Panc1 (cell line): Measurements from ENCODE around the gene HSPA4. TPM values are rescaled to one million over a fixed set of nuclear protein-coding genes. Genes with fewer than 3 reads are reported as not detected.
A peak's percentile ranks its signal among the peaks of the same experiment; 100 is the strongest.

Experiments used
- ATAC-seq: fragments of 200-7000 bp; cut with Tn5 transposase; 2 replicates; pipeline ENCODE4 v1.9.1; 2020; ENCODE audit warnings: mild to moderate bottlenecking, moderate library complexity
- BruUV-seq: library from RNA; stranded (reverse); fragments of 400-500 nt; replicated peaks from 2 replicates; lab custom pipeline; 2021; lab: Mats Ljungman, UMichigan
- CTCF ChIA-PET: fragments of 300-600 bp; sonication (Branson Sonifier 250); formaldehyde crosslinking; loops from one replicate; lab custom pipeline; 2022; ENCODE audit warnings: antibody characterized with exemption; lab: Charles Lee
- POLR2A ChIA-PET: fragments of 300-600 bp; sonication (Branson Sonifier 250); formaldehyde crosslinking; loops from one replicate; lab custom pipeline; 2022; ENCODE audit warnings: antibody characterized with exemption; lab: Charles Lee
- DNase-seq: peaks from one replicate; pipeline ENCODE4 v3.0.0-alpha.2; 2010; ENCODE audit warnings: low read depth, low spot score
- H3K27ac ChIP-seq: 2 replicates; pipeline ENCODE4 v1.5.1; 2011; ENCODE audit warnings: mild to moderate bottlenecking, low read length, inconsistent platforms
- H3K27me3 ChIP-seq: fragments of 200-500 bp; sonication (Bioruptor generic); 2 replicates; pipeline ENCODE4 v1.6.0; 2014; ENCODE audit warnings: low read length, inconsistent platforms; ENCODE audit not compliant: control insufficient read depth, insufficient read depth
- H3K36me3 ChIP-seq: fragments of 200-500 bp; sonication (Bioruptor generic); 2 replicates; pipeline ENCODE4 v1.5.1; 2014; ENCODE audit warnings: inconsistent platforms, mild to moderate bottlenecking, low read length, moderate library complexity; ENCODE audit not compliant: control insufficient read depth, insufficient read depth
- H3K4me1 ChIP-seq: 2 replicates; pipeline ENCODE4 v1.5.1; 2011; ENCODE audit warnings: inconsistent platforms, mild to moderate bottlenecking, low read length, moderate library complexity; ENCODE audit not compliant: control insufficient read depth, insufficient read depth
- H3K4me3 ChIP-seq, 2 experiments: 2 replicates each; pipeline ENCODE4 v1.5.1; 2011 to 2012; ENCODE audit warnings: low read depth in 2 of 2, low read length in 2 of 2, mild to moderate bottlenecking in 2 of 2, inconsistent platforms in 1 of 2, moderate library complexity in 1 of 2
- H3K9me3 ChIP-seq: fragments of 200-500 bp; sonication (Bioruptor generic); 2 replicates; pipeline ENCODE4 v1.5.1; 2014; ENCODE audit warnings: low read depth, mild to moderate bottlenecking, inconsistent platforms, low read length, moderate library complexity; ENCODE audit not compliant: control insufficient read depth, insufficient read depth
- POLR2AphosphoS5 ChIP-seq: IDR thresholded peaks from 2 replicates; pipeline ENCODE4 v1.6.1; 2012; ENCODE audit warnings: mild to moderate bottlenecking, low read depth, low read length, moderate library complexity
- SIN3A ChIP-seq: IDR thresholded peaks from 2 replicates; pipeline ENCODE4 v1.6.1; 2012; ENCODE audit warnings: low read depth, mild to moderate bottlenecking, low read length, moderate library complexity, borderline replicate concordance; ENCODE audit not compliant: insufficient read depth
- TCF7L2 ChIP-seq: IDR thresholded peaks from 2 replicates; pipeline ENCODE4 v1.6.1; 2011; ENCODE audit warnings: mild to moderate bottlenecking, low read depth, low read length, inconsistent platforms
- in situ Hi-C: cut with HindIII; loops from 2 replicates; pipeline ENCODE4 v1.10.0; 2016; ENCODE audit warnings: low sequenced_read_pairs, low pct_unique_long_range_greater_than_20kb
- intact Hi-C: fragments of 100-400 bp; cut with micrococcal nuclease; formaldehyde crosslinking; loops from one replicate; pipeline ENCODE4 v1.10.0; 2022; ENCODE audit not compliant: unreplicated experiment
- total RNA-seq: library from RNA; stranded (reverse); gene quantifications from one replicate; pipeline ENCODE4 v1.2.1, GENCODE V29; 2021; ENCODE audit not compliant: unreplicated experiment
- TF ChIP-seq, protein P1 (sequence below): fragments of 450-650 bp; IDR thresholded peaks from 2 replicates; pipeline ENCODE4 v1.5.1; 2017; ENCODE audit warnings: mild to moderate bottlenecking
- TF ChIP-seq, protein P2 (sequence below), 2 experiments: IDR thresholded peaks; 2 replicates each; pipeline ENCODE4 v1.6.1; 2011 to 2012; ENCODE audit warnings: low read depth in 2 of 2, control low read depth in 1 of 2, low read length in 1 of 2, mild to moderate bottlenecking in 1 of 2, moderate library complexity in 1 of 2; ENCODE audit not compliant: insufficient read depth in 1 of 2

Gene HSPA4
- total RNA-seq, 1 experiment from 2014 or later: 247 TPM

DNA sequence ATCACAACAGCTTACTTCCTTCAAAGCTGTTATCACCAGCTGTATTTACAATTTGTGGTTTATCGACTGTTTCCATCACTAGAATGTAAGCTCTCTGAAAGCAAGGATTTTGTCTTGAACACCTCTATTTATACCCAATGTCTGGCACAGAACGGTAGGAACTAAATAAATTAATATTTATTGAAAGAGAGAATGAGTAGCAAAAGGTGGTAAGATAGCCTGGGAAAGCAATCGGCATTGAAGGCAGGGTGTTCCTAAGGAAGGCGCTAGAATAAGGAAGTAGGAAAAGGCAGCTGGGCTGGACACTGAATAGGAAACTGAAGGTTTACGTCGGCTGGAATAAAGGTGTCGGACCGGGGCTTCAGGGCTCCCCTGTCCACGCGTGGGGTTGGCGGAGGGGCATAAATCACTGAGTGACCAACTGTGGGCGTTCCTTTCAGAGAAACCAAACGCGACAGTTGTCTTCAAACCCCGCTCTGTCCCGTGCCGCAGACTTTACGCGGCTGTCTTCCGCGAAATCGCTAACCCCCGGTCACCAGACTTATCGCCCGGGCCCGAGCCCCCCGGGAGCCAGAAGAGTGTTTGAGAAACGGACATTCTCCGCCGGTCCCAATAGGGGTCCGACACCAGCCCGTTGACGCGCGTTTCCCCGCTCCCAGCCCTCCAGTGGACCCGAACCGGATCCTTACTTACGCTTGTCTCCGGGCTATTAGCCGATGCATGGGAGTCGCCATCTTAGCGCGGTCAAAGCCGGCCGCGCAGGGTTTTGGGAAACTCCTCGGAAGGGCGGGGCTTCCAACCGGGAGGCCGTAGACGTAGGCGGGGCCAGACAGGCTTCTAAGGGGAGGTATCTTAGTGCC, 25.8 kb upstream of the HSPA4 start, which contains the start of gene ZCCHC10:
Gene ZCCHC10 (minus strand): TSS at position 746 of the 860 bp plus-strand sequence. CDS start 12 bp downstream, at position 734.
- Histone ChIP-seq H3K9me3 (no peaks in the 10 kb centered on the region), H3K4me1 (peaks cover 6% of the 10 kb centered on the region), H3K27me3 (no peaks in the 10 kb centered on the region), H3K36me3 (no peaks in the 10 kb centered on the region), H3K4me3 (peak within 1 kb of the TSS; percentile 81 to 90), H3K27ac (peak within 1 kb of the TSS; percentile 98)
- TSS peak; percentile 87 for BruUV-seq
- ATAC-seq (peak; percentile 99), DNase-seq (peak; percentile 75)
- ChIA-PET POLR2A (interaction anchor here (0.5 to 0.9 kb wide), 4 partner anchors 9 to 201 kb away, joined by 3 to 4 read pairs (median 3); no protein-coding TSS in a partner anchor), CTCF (no interaction called here)
- TF ChIP-seq TCF7L2 (no peak; the same call in 1 of the 2 replicates), POLR2AphosphoS5 (peak; percentile 95), SIN3A (peak; percentile 75; the same call in 1 of the 2 replicates)
- TF ChIP-seq, protein P1, sequence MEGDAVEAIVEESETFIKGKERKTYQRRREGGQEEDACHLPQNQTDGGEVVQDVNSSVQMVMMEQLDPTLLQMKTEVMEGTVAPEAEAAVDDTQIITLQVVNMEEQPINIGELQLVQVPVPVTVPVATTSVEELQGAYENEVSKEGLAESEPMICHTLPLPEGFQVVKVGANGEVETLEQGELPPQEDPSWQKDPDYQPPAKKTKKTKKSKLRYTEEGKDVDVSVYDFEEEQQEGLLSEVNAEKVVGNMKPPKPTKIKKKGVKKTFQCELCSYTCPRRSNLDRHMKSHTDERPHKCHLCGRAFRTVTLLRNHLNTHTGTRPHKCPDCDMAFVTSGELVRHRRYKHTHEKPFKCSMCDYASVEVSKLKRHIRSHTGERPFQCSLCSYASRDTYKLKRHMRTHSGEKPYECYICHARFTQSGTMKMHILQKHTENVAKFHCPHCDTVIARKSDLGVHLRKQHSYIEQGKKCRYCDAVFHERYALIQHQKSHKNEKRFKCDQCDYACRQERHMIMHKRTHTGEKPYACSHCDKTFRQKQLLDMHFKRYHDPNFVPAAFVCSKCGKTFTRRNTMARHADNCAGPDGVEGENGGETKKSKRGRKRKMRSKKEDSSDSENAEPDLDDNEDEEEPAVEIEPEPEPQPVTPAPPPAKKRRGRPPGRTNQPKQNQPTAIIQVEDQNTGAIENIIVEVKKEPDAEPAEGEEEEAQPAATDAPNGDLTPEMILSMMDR: no peak
- TF ChIP-seq, protein P2, sequence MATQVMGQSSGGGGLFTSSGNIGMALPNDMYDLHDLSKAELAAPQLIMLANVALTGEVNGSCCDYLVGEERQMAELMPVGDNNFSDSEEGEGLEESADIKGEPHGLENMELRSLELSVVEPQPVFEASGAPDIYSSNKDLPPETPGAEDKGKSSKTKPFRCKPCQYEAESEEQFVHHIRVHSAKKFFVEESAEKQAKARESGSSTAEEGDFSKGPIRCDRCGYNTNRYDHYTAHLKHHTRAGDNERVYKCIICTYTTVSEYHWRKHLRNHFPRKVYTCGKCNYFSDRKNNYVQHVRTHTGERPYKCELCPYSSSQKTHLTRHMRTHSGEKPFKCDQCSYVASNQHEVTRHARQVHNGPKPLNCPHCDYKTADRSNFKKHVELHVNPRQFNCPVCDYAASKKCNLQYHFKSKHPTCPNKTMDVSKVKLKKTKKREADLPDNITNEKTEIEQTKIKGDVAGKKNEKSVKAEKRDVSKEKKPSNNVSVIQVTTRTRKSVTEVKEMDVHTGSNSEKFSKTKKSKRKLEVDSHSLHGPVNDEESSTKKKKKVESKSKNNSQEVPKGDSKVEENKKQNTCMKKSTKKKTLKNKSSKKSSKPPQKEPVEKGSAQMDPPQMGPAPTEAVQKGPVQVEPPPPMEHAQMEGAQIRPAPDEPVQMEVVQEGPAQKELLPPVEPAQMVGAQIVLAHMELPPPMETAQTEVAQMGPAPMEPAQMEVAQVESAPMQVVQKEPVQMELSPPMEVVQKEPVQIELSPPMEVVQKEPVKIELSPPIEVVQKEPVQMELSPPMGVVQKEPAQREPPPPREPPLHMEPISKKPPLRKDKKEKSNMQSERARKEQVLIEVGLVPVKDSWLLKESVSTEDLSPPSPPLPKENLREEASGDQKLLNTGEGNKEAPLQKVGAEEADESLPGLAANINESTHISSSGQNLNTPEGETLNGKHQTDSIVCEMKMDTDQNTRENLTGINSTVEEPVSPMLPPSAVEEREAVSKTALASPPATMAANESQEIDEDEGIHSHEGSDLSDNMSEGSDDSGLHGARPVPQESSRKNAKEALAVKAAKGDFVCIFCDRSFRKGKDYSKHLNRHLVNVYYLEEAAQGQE (IDR thresholded peaks at IDR 0.05; ENCODE audit: insufficient read depth in 1 of 2, low read depth in 2 of 2, low read length in 1 of 2): peak in 1 of 2 experiments; percentile 33; a peak in 1 of 4 replicates
- in situ Hi-C loops: no loop called here
- intact Hi-C loops: no loop called here

DNA sequence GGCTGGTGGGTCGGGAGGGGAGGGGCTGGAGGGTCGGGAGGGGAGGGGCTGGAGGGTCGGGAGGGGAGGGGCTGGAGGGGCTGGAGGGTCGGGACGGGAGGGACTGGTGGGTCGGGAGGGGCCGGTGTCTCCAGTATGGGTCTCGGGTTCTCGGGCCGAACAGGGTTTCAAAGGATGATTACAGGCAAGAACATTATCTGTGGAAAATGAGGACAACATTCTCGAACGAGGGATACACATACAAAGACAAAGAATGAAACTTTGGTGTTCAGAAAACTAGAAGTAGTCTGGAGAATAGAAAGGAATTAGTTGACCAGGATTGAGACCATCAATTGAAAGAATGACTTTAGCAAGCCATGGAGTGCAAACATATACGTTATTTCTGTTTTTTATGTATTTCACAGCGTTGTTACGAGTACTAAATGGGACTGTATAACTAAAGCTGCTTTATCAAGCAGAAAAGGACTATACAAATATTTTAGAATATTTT, 25.1 kb upstream of the HSPA4 start:
- intact Hi-C loops (no loop called here), in situ Hi-C loops (no loop called here)
- ChIA-PET POLR2A (interaction anchor here (0.9 to 1.0 kb wide), 2 partner anchors 12 to 77 kb away, joined by 3 to 4 read pairs; no protein-coding TSS in a partner anchor), CTCF (interaction anchor here (0.5 kb wide), 1 partner anchor 14 kb away, joined by 5 read pairs; no protein-coding TSS in a partner anchor)
- Histone ChIP-seq H3K4me3 (peak overlapping the region; percentile 81 to 90), H3K27me3 (no peaks in the 10 kb centered on the region), H3K9me3 (no peaks in the 10 kb centered on the region), H3K27ac (peak overlapping the region; percentile 88), H3K4me1 (peaks cover 6% of the 10 kb centered on the region), H3K36me3 (no peaks in the 10 kb centered on the region)
- TF ChIP-seq, protein P1: no peak
- TF ChIP-seq SIN3A: no peak
- TF ChIP-seq TCF7L2: no peak
- TF ChIP-seq POLR2AphosphoS5: no peak
- TF ChIP-seq, protein P2 (IDR thresholded peaks at IDR 0.05; ENCODE audit: insufficient read depth in 1 of 2, low read depth in 2 of 2, low read length in 1 of 2): no peak
- ATAC-seq (peak; percentile 37), DNase-seq (no peak)
- BruUV-seq: no TSS peak
